ENCODE results near the gene C15orf39. TPM values are rescaled to one million over a fixed set of nuclear protein-coding genes. Genes with fewer than 3 reads are reported as not detected.

Gene C15orf39
- total RNA-seq, 4 donors from 2014 or later = 7.8 to 25.0 (median 13.9) TPM

DNA sequence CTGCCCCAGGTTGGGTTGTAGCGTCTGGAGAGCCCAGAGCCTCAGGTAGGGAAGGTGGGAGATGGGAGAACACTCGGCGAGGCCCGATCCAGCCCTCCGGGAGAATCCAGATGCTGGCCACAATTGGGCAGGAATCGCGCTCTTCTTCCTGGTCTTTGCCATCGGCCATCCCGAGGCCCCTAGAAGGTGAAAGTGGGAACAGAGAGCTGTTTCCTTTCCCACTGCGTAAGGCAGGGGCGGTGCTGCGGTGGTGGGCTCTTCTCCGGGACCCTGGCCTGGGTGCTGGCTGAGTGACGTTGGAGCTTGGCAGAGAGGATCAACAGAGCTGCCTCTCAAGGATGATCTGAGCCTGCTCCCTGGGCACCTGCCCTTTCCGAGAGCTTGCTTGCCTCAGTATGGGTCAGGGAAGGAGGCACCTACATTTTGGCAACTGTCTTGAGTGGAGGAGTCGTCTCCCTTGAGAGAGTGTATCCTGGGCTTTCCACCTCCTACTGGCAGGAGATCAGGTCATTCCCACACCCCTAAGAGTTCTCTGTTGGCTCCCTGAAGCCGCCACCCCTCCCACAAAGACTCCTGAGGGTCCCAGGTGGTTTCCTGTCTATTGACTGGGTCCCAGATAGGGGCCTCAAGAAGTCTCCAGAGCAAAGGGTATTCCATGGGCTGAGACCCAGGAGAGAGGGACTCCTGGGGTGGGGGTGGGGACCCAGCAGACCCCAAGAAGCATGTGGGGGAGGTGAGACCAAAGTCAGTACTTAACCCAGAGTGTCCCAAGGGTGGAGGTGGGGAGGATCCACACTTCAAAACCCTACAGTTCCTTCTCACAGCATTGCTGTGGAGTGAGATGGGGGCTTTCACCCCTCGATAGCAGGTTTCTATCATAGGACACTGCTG lies 1.6 kb downstream of the C15orf39 start:
- DNase-seq (ENCODE audit: low spot score) = no peak
- TF ChIP-seq CTCF (IDR thresholded peaks at IDR 0.05) = no peak
- no peak for ATAC-seq (ENCODE audit: low FRiP score)

DNA sequence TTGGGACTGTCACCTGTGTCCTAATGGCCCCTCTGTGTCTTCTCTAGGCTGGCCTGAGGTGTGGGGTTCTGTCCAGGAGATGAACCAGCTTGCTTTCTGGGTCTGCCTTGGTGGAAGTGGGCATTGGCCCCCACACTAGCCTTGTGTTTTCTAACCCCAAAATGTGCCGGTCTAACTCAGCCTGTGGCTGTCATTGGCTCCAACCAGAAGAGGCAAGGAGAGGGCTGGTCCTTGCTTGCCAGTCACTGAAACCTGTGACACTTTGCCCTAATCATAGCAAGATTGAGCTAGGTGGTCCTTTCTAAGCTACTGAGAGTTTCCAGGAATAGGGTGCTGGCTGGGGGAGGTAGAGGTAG lies 2.2 kb downstream of the C15orf39 start:
- ATAC-seq (ENCODE audit: low FRiP score) = no peak
- no peak for TF ChIP-seq CTCF (IDR thresholded peaks at IDR 0.05)
- no peak for DNase-seq (ENCODE audit: low spot score)

GRCh38 chr15:75204340-75205063 lies 2.8 kb downstream of the C15orf39 start:
- TF ChIP-seq CTCF (IDR thresholded peaks at IDR 0.05) = peak in 2 of 3 donors; percentile 46 to 72
- DNase-seq (ENCODE audit: low spot score) (peak; percentile 72), ATAC-seq (ENCODE audit: low FRiP score) (peak; percentile 61)

GRCh38 chr15:75205064-75205395 lies 3.3 kb downstream of the C15orf39 start:
- ATAC-seq (ENCODE audit: low FRiP score) = no peak
- DNase-seq (ENCODE audit: low spot score) = no peak
- TF ChIP-seq CTCF (IDR thresholded peaks at IDR 0.05) = no peak

- no peak for TF ChIP-seq CTCF (IDR thresholded peaks at IDR 0.05)
- no peak for DNase-seq (ENCODE audit: low spot score)
- ATAC-seq (ENCODE audit: low FRiP score) = no peak
Observed at GRCh38 chr15:75206006-75206405, 4.3 kb downstream of the C15orf39 start.

- ATAC-seq (ENCODE audit: low FRiP score) (no peak), DNase-seq (ENCODE audit: low spot score) (no peak)
- no peak for TF ChIP-seq CTCF (IDR thresholded peaks at IDR 0.05)
Observed at GRCh38 chr15:75206803-75207617, 5.3 kb downstream of the C15orf39 start.

All from omental fat pad (tissue), 4 donors.